Stimulated activated naive CD8-positive, alpha-beta T cell treated with anti-CD3 and anti-CD28 coated beads, Interleukin-15, amount 100 ng/mL, for 72 hours (primary cell): ENCODE data around the gene TMEM131L.
"Not testable (repeated sequence)": the region's sequence is repeated elsewhere in the genome, so short reads cannot be mapped to it uniquely, and the experiment has no call there.

Experiments used
- ATAC-seq: fragments of 150-1000 bp; cut with Tn5 transposase; 2 replicates; pipeline ENCODE4 v1.10.0; 2021; ENCODE audit warnings: mild to moderate bottlenecking, moderate library complexity
- DNase-seq, 2 donors: peaks; one replicate each; pipeline ENCODE4 v3.0.0; 2021 to 2022
- H3K27ac Mint-ChIP-seq, 2 donors: one replicate each; pipeline ENCODE4 v1.8.0; 2022; ENCODE audit warnings: mild to moderate bottlenecking in 2 of 2, mixed read lengths in 2 of 2, moderate library complexity in 2 of 2
- H3K27me3 Mint-ChIP-seq: one replicate; pipeline ENCODE4 v1.8.0; 2022; ENCODE audit warnings: mixed read lengths
- H3K4me1 Mint-ChIP-seq: one replicate; pipeline ENCODE4 v1.8.0; 2022; ENCODE audit warnings: mild to moderate bottlenecking, mixed read lengths
- H3K4me3 Mint-ChIP-seq, 2 donors: one replicate each; pipeline ENCODE4 v1.8.0; 2022; ENCODE audit warnings: mild to moderate bottlenecking in 2 of 2, mixed read lengths in 2 of 2, moderate library complexity in 1 of 2
- H3K9me3 Mint-ChIP-seq, 2 donors: one replicate each; pipeline ENCODE4 v1.8.0; 2022; ENCODE audit warnings: mixed read lengths in 2 of 2

TMEM131L gene

GRCh38 chr4:153651116-153651515 lies 185.0 kb downstream of the TMEM131L start:
- Mint-ChIP-seq H3K27me3 (no peaks in the 10 kb centered on the region), H3K4me3 (peak overlapping the region; percentile 46 to 53), H3K4me1 (peaks cover 27% of the 10 kb centered on the region), H3K27ac (peak overlapping the region; percentile 29 to 72), H3K9me3 (no peaks in the 10 kb centered on the region)
- no peak for ATAC-seq
- no peak for DNase-seq

- Mint-ChIP-seq H3K27me3 (no peaks in the 10 kb centered on the region), H3K4me1 (peaks cover 27% of the 10 kb centered on the region), H3K4me3 (peak overlapping the region; percentile 46 to 53), H3K9me3 (no peaks in the 10 kb centered on the region), H3K27ac (peak overlapping the region; percentile 29 to 72)
- peak in 1 of 2 donors; percentile 62 for DNase-seq
- ATAC-seq, result peak; percentile 96
Observed at GRCh38 chr4:153651587-153651986, 185.4 kb downstream of the TMEM131L start.

- H3K4me3 Mint-ChIP-seq, result no peak overlapping the region
- no peak for DNase-seq
- no peaks in the 10 kb centered on the region for H3K9me3 Mint-ChIP-seq
- ATAC-seq, result no peak
- H3K27me3 Mint-ChIP-seq, result no peaks in the 10 kb centered on the region
- no peak overlapping the region for H3K27ac Mint-ChIP-seq
- peaks cover 27% of the 10 kb centered on the region for H3K4me1 Mint-ChIP-seq
Observed at GRCh38 chr4:153652051-153652784, 186.1 kb downstream of the TMEM131L start.

- no peak overlapping the region for H3K4me3 Mint-ChIP-seq
Observed at GRCh38 chr4:153655002-153655541, 188.9 kb downstream of the TMEM131L start.

GRCh38 chr4:153655928-153656327 lies 189.8 kb downstream of the TMEM131L start:
- peaks cover 10% of the 10 kb centered on the region for H3K4me1 Mint-ChIP-seq
- peaks cover 8% of the 10 kb centered on the region for H3K27me3 Mint-ChIP-seq
- no peak overlapping the region for H3K27ac Mint-ChIP-seq
- H3K4me3 Mint-ChIP-seq, result no peak overlapping the region
- ATAC-seq (no peak), DNase-seq (no peak)
- no peaks in the 10 kb centered on the region for H3K9me3 Mint-ChIP-seq

More at GRCh38 chr4:153655002-153655541, 188.9 kb downstream of the TMEM131L start:
- ATAC-seq, result no peak
- Mint-ChIP-seq H3K27me3 (peaks cover 8% of the 10 kb centered on the region), H3K9me3 (no peaks in the 10 kb centered on the region), H3K27ac (no peak overlapping the region), H3K4me1 (peaks cover 16% of the 10 kb centered on the region)
- no peak for DNase-seq

GRCh38 chr4:153661215-153661822 lies 195.2 kb downstream of the TMEM131L start:
- Mint-ChIP-seq H3K4me3 (no peak overlapping the region), H3K27ac (no peak overlapping the region), H3K27me3 (peaks cover 15% of the 10 kb centered on the region), H3K4me1 (no peaks in the 10 kb centered on the region), H3K9me3 (peaks cover 9 to 23% of the 10 kb centered on the region in 2 donors)
- DNase-seq (no peak), ATAC-seq (no peak)

- Mint-ChIP-seq H3K27me3 (peaks cover 17% of the 10 kb centered on the region), H3K9me3 (peaks cover 9 to 23% of the 10 kb centered on the region in 2 donors), H3K4me3 (no peak overlapping the region), H3K4me1 (no peaks in the 10 kb centered on the region), H3K27ac (no peak overlapping the region)
- DNase-seq, result no peak
- ATAC-seq, result no peak
Observed at GRCh38 chr4:153661908-153662307, 195.7 kb downstream of the TMEM131L start.

GRCh38 chr4:153663667-153664066 lies 197.5 kb downstream of the TMEM131L start:
- H3K9me3 Mint-ChIP-seq, result peaks cover 9 to 23% of the 10 kb centered on the region in 2 donors
- peaks cover 33% of the 10 kb centered on the region for H3K27me3 Mint-ChIP-seq
- H3K4me3 Mint-ChIP-seq, result no peak overlapping the region
- no peak for DNase-seq
- H3K4me1 Mint-ChIP-seq, result no peaks in the 10 kb centered on the region
- H3K27ac Mint-ChIP-seq, result no peak overlapping the region
- ATAC-seq, result no peak

GRCh38 chr4:153666505-153666904 lies 200.3 kb downstream of the TMEM131L start:
- H3K4me1 Mint-ChIP-seq, H3K4me3 Mint-ChIP-seq, ATAC-seq, DNase-seq, H3K27ac Mint-ChIP-seq: not testable (repeated sequence)
- Mint-ChIP-seq H3K9me3 (peaks cover 12 to 23% of the 10 kb centered on the region in 2 donors), H3K27me3 (peaks cover 37% of the 10 kb centered on the region)

- peaks cover 5 to 8% of the 10 kb centered on the region in 2 donors for H3K9me3 Mint-ChIP-seq
- no peak overlapping the region for H3K4me3 Mint-ChIP-seq
- H3K27ac Mint-ChIP-seq, result no peak overlapping the region
- ATAC-seq (no peak), DNase-seq (no peak)
- peaks cover 33% of the 10 kb centered on the region for H3K27me3 Mint-ChIP-seq
- no peaks in the 10 kb centered on the region for H3K4me1 Mint-ChIP-seq
Observed at GRCh38 chr4:153668647-153669046, 202.5 kb downstream of the TMEM131L start.

GRCh38 chr4:153669838-153670237 lies 203.7 kb downstream of the TMEM131L start:
- Mint-ChIP-seq H3K27me3 (peaks cover 33% of the 10 kb centered on the region), H3K4me1 (no peaks in the 10 kb centered on the region), H3K4me3 (no peak overlapping the region), H3K27ac (no peak overlapping the region), H3K9me3 (peaks cover 5 to 16% of the 10 kb centered on the region in 2 donors)
- ATAC-seq (no peak), DNase-seq (no peak)

GRCh38 chr4:153676486-153676885 lies 210.3 kb downstream of the TMEM131L start:
- Mint-ChIP-seq H3K9me3 (peaks cover 7 to 21% of the 10 kb centered on the region in 2 donors), H3K4me1 (no peaks in the 10 kb centered on the region), H3K27me3 (peaks cover 11% of the 10 kb centered on the region), H3K4me3 (no peak overlapping the region), H3K27ac (no peak overlapping the region)
- ATAC-seq (no peak), DNase-seq (no peak)

GRCh38 chr4:153676984-153677383 lies 210.8 kb downstream of the TMEM131L start:
- Mint-ChIP-seq H3K4me3 (no peak overlapping the region), H3K27ac (no peak overlapping the region), H3K4me1 (no peaks in the 10 kb centered on the region), H3K9me3 (peaks cover 7 to 20% of the 10 kb centered on the region in 2 donors), H3K27me3 (peaks cover 9% of the 10 kb centered on the region)
- no peak for DNase-seq
- ATAC-seq, result no peak

- Mint-ChIP-seq H3K27ac (no peak overlapping the region), H3K4me1 (peaks cover 9% of the 10 kb centered on the region), H3K9me3 (peaks cover 7 to 12% of the 10 kb centered on the region in 2 donors), H3K27me3 (peaks cover 30% of the 10 kb centered on the region), H3K4me3 (no peak overlapping the region)
- ATAC-seq (no peak), DNase-seq (no peak)
Observed at GRCh38 chr4:153679486-153679885, 213.3 kb downstream of the TMEM131L start.

GRCh38 chr4:153683763-153684181 lies 217.6 kb downstream of the TMEM131L start:
- Mint-ChIP-seq H3K4me1 (peaks cover 18% of the 10 kb centered on the region), H3K4me3 (peak overlapping the region; percentile 74 to 85), H3K27ac (no peak overlapping the region), H3K9me3 (peaks cover 4 to 9% of the 10 kb centered on the region in 2 donors), H3K27me3 (peaks cover 40% of the 10 kb centered on the region)
- DNase-seq, result no peak
- ATAC-seq, result no peak
